Mesothelial cell of epicardium (in vitro differentiated cells): ENCODE data around the gene DGLUCY. TPM values are rescaled to one million over a fixed set of nuclear protein-coding genes. Genes with fewer than 3 reads are reported as not detected.

Experiments used
- DNase-seq, 2 experiments: peaks; one replicate each; pipeline ENCODE4 v3.0.0; 2021; ENCODE audit warnings: low spot score in 2 of 2; ENCODE audit not compliant: unreplicated experiment in 2 of 2
- H3K27ac Mint-ChIP-seq: 2 replicates; pipeline ENCODE4 v1.8.0; 2021; ENCODE audit warnings: mixed read lengths
- H3K27me3 Mint-ChIP-seq: 2 replicates; pipeline ENCODE4 v1.8.0; 2021; ENCODE audit warnings: low read depth, mixed read lengths
- H3K36me3 Mint-ChIP-seq: 2 replicates; pipeline ENCODE4 v1.8.0; 2021; ENCODE audit warnings: mixed read lengths
- H3K4me1 Mint-ChIP-seq: 2 replicates; pipeline ENCODE4 v1.8.0; 2021; ENCODE audit warnings: mixed read lengths
- H3K4me3 Mint-ChIP-seq: 2 replicates; pipeline ENCODE4 v1.8.0; 2021; ENCODE audit warnings: mild to moderate bottlenecking, moderate library complexity, mixed read lengths
- H3K9me3 Mint-ChIP-seq: 2 replicates; pipeline ENCODE4 v1.8.0; 2021; ENCODE audit warnings: mixed read lengths
- total RNA-seq: library from RNA; stranded (reverse); gene quantifications from 3 replicates; pipeline ENCODE4 v1.2.1, GENCODE V29; 2021
- TF ChIP-seq, protein P1 (sequence below): fragments of 200-600 bp; sonication (generic); IDR thresholded peaks from one replicate; pipeline ENCODE4 v1.5.0; 2021; ENCODE audit warnings: antibody characterized with exemption; ENCODE audit not compliant: unreplicated experiment

Gene DGLUCY
- total RNA-seq, 1 donor from 2014 or later, result 64.1 TPM

DNA sequence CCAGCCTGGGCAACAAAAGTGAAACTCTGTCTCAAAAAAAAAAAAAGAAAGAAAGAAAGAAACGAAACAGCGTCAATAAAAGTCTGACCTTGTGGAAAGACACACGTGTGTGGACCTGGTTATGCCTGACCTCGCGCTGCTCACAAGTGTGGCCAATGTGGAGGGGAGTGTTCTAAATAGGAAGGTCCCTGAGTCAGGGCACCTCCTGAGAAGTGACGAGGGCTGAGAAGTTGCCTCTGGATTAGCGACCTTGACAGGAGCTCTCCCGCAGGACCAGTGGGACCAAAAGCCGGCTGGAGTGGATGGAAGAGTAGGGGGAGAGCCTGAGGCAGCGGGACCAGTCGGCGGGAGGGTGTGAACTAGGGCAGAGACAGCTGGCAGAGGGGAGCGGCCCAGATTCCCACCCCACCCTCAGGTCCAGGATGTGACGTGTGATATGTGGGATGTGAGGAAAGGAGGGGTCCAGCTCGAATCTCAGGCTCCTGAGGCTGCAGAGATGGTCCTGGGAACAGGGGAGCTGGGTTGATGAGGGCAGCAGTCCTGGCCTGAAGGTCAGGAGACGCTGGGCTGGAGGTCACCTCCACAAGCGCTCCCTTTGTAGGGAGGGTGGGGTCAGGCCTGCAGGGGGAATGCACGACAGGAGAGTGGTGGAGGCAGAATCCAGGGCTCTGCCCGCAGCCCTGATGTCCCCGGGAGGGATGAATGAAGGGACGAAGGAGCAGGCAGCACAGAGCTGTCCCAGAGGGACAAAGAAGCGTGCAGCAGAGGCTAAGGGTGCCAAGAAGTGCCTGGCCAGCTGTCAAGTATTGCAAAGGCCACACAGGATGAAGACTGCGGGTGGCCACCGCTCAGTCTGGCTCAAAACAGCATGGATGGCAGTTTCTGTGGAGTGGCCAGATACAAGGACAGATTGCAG, 155.5 kb downstream of the DGLUCY start:
- peaks cover 11% of the 10 kb centered on the region for H3K4me1 Mint-ChIP-seq
- H3K9me3 Mint-ChIP-seq, result no peaks in the 10 kb centered on the region
- peaks cover 11% of the 10 kb centered on the region for H3K27me3 Mint-ChIP-seq
- peaks cover 2% of the 10 kb centered on the region for H3K36me3 Mint-ChIP-seq
- no peak for DNase-seq
- no peak overlapping the region for H3K4me3 Mint-ChIP-seq
- TF ChIP-seq, protein P1, sequence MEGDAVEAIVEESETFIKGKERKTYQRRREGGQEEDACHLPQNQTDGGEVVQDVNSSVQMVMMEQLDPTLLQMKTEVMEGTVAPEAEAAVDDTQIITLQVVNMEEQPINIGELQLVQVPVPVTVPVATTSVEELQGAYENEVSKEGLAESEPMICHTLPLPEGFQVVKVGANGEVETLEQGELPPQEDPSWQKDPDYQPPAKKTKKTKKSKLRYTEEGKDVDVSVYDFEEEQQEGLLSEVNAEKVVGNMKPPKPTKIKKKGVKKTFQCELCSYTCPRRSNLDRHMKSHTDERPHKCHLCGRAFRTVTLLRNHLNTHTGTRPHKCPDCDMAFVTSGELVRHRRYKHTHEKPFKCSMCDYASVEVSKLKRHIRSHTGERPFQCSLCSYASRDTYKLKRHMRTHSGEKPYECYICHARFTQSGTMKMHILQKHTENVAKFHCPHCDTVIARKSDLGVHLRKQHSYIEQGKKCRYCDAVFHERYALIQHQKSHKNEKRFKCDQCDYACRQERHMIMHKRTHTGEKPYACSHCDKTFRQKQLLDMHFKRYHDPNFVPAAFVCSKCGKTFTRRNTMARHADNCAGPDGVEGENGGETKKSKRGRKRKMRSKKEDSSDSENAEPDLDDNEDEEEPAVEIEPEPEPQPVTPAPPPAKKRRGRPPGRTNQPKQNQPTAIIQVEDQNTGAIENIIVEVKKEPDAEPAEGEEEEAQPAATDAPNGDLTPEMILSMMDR, result no peak
- no peak overlapping the region for H3K27ac Mint-ChIP-seq

DNA sequence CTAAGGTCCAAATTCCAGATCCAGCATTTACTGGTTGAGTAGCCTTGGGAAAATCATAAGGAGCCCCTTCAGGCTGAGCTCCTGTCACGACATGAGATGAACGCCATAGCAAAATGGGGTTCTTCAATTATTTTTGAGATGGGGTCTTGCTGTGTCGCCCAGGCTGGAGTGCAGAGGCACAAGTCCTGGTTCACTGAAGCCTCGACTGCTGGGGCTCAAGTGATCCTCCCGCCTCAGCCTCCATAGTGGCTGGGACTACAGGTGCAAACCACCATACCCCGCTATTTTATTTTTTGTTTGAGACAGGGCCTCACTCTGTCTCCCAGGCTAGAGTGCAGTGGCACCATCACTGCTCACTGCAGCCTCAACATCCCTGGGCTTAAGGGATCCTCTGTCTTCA, 156.3 kb downstream of the DGLUCY start:
- Mint-ChIP-seq H3K4me3 (no peak overlapping the region), H3K9me3 (no peaks in the 10 kb centered on the region), H3K4me1 (peaks cover 8% of the 10 kb centered on the region), H3K27me3 (peaks cover 8% of the 10 kb centered on the region), H3K36me3 (peaks cover 2% of the 10 kb centered on the region), H3K27ac (no peak overlapping the region)
- no peak for DNase-seq
- TF ChIP-seq, protein P1, result no peak

DNA sequence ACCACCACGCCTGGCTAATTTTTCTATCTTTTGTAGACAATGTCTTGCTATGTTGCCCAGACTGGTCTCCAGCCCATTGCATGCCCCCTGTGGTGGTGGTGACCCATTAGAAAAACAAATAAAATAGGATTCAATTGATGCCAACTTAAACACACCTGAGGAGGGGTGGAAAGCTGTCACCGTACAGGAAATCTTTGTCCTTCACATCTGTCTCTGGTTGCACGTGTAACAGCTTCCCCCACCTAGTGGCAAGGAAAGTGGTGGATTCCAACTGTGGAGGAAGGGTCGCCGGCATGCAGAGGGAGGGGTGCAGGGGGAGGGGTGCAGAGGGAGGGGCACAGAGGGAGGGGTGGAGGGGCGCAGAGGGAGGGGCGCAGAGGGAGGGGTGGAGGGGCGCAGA, 156.7 kb downstream of the DGLUCY start:
- H3K27ac Mint-ChIP-seq, result no peak overlapping the region
- peaks cover 2% of the 10 kb centered on the region for H3K36me3 Mint-ChIP-seq
- no peak overlapping the region for H3K4me3 Mint-ChIP-seq
- TF ChIP-seq, protein P1, result no peak
- peaks cover 5% of the 10 kb centered on the region for H3K4me1 Mint-ChIP-seq
- H3K9me3 Mint-ChIP-seq, result no peaks in the 10 kb centered on the region
- DNase-seq, result no peak
- H3K27me3 Mint-ChIP-seq, result peaks cover 4% of the 10 kb centered on the region

DNA sequence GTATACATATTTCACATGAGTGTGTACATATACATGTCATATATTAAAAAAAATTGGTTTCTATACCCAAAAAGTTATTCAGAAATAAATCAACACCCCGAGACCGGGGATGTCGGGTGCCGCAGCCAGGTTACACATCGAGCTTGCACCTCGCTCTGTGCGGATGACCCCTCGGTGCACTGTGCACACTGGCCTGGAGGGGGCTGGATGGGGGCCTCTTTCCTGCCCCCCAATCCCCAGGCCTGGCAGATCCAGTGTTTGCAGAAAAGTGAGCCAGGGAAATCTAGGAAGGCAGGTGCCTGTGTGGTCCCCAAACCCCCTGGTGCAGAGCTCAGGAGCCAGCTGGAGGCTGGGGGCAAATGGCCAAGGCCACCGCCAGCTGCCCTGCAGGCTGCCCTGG, 157.8 kb downstream of the DGLUCY start:
- DNase-seq, result no peak
- peaks cover 2% of the 10 kb centered on the region for H3K36me3 Mint-ChIP-seq
- no peak overlapping the region for H3K4me3 Mint-ChIP-seq
- H3K9me3 Mint-ChIP-seq, result no peaks in the 10 kb centered on the region
- TF ChIP-seq, protein P1, result no peak
- H3K27ac Mint-ChIP-seq, result no peak overlapping the region
- no peaks in the 10 kb centered on the region for H3K4me1 Mint-ChIP-seq
- H3K27me3 Mint-ChIP-seq, result no peaks in the 10 kb centered on the region

DNA sequence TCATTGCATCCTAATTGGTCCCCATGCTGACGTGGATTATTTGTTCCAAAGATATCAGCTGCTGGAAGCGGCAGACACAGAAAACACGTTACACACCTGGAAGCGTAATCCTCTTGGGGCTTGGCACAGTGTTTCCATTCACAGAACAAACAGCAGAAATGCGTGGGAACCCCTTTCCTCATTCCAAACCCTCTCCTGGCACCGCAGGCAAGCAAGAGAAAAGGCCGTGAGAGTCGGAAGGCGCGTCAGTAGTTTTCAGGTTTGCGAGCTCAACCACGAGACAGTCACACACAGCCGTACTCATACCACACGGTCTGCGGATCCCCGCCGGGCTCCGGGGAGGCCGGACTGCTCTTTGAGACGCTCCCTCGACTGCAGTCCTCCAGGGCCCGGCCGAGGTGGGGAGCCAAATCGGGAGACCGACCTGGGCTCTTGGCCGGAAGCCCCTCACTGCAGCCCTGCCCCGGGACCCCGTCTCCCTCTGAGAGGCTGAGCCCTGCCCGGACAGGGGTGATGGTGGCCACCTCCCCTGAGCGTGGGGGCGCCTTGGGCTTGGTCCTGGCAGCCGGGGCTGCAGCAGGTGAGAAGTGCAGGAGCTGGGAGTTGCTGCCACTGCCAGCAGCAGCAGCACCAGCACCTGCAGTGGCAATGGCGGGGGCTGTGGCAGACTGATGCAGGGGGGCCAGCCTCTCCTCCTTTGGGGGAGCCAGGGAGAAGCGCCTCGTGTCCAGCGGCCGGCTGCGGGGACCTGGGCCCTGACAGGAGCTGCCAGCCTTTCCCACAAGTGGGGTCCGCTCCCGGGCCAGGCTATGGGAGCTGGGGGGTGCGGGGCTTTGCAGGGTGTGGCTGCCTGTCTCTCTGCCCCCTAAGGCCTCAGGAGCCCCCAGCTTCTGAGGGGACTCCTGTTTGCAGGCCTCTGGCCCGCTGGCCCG, 158.7 kb downstream of the DGLUCY start:
- TF ChIP-seq, protein P1, result no peak
- DNase-seq, result no peak
- Mint-ChIP-seq H3K27me3 (no peaks in the 10 kb centered on the region), H3K36me3 (peaks cover 2% of the 10 kb centered on the region), H3K27ac (no peak overlapping the region), H3K9me3 (no peaks in the 10 kb centered on the region), H3K4me3 (no peak overlapping the region), H3K4me1 (no peaks in the 10 kb centered on the region)
